PC-3 (cell line): ENCODE data around the gene ATP2B2. TPM values are rescaled to one million over a fixed set of nuclear protein-coding genes. Genes with fewer than 3 reads are reported as not detected.
A peak's percentile ranks its signal among the peaks of the same experiment; 100 is the strongest.

Experiments used
- ATAC-seq: fragments of 200-7000 bp; cut with Tn5 transposase; 2 replicates; pipeline ENCODE4 v1.9.1; 2020; ENCODE audit warnings: mild to moderate bottlenecking, moderate library complexity
- Bru-seq: library from RNA; stranded (reverse); fragments of 400-500 nt; gene quantifications from one replicate; lab custom pipeline; 2021; lab: Mats Ljungman, UMichigan
- BruChase-seq, 2 experiments: library from RNA; stranded (reverse); fragments of 400-500 nt; gene quantifications; one replicate each; lab custom pipeline; 2021; lab: Mats Ljungman, UMichigan
- BruUV-seq: library from RNA; stranded (reverse); fragments of 400-500 nt; replicated peaks from 2 replicates; lab custom pipeline; 2021; lab: Mats Ljungman, UMichigan
- CTCF ChIA-PET: fragments of 300-600 bp; sonication (Branson Sonifier 250); formaldehyde crosslinking; loops from one replicate; lab custom pipeline; 2022; ENCODE audit warnings: antibody characterized with exemption; lab: Charles Lee
- POLR2A ChIA-PET: fragments of 300-600 bp; sonication (Branson Sonifier 250); formaldehyde crosslinking; loops from one replicate; lab custom pipeline; 2022; ENCODE audit warnings: antibody characterized with exemption; ENCODE audit not compliant: unreplicated experiment; lab: Charles Lee
- DNase-seq: peaks from one replicate; pipeline ENCODE4 v3.0.0-alpha.2; 2015
- H2AFZ ChIP-seq: fragments of 300-600 bp; sonication (generic); 2 replicates; pipeline ENCODE4 v1.6.0; 2016; ENCODE audit warnings: antibody characterized with exemption, low read length
- H3F3A ChIP-seq: fragments of 300-600 bp; sonication (generic); one replicate; pipeline ENCODE4 v1.6.0; 2017; ENCODE audit warnings: antibody characterized with exemption, low read length, control low read depth, mild to moderate bottlenecking; ENCODE audit not compliant: unreplicated experiment
- H3K27ac ChIP-seq: fragments of 300-600 bp; sonication (generic); 2 replicates; pipeline ENCODE4 v1.5.1; 2016; ENCODE audit warnings: mild to moderate bottlenecking, low read length
- H3K27me3 ChIP-seq: fragments of 300-600 bp; sonication (generic); 2 replicates; pipeline ENCODE4 v1.6.1; 2016; ENCODE audit warnings: low read length, mixed read lengths
- H3K36me3 ChIP-seq: fragments of 300-600 bp; sonication (generic); 2 replicates; pipeline ENCODE4 v1.6.1; 2016; ENCODE audit warnings: low read depth, mixed run types, low read length, mixed read lengths
- H3K4me1 ChIP-seq: fragments of 300-600 bp; sonication (generic); 2 replicates; pipeline ENCODE4 v1.5.1; 2016; ENCODE audit warnings: low read length; ENCODE audit not compliant: insufficient read depth
- H3K4me2 ChIP-seq: fragments of 300-600 bp; sonication (generic); 2 replicates; pipeline ENCODE4 v1.6.0; 2016; ENCODE audit warnings: low read length
- H3K4me3 ChIP-seq: fragments of 300-600 bp; sonication (generic); 2 replicates; pipeline ENCODE4 v1.5.1; 2016; ENCODE audit warnings: mild to moderate bottlenecking, low read length, mixed read lengths
- H3K79me2 ChIP-seq: fragments of 300-600 bp; sonication (generic); 2 replicates; pipeline ENCODE4 v1.6.1; 2017; ENCODE audit warnings: low read length, mixed read lengths
- H3K9ac ChIP-seq: fragments of 300-600 bp; sonication (generic); 2 replicates; pipeline ENCODE4 v1.6.0; 2016; ENCODE audit warnings: mild to moderate bottlenecking, low read length
- H3K9me2 ChIP-seq: fragments of 300-600 bp; sonication (generic); replicated peaks from 2 replicates; pipeline ENCODE4 v1.6.1; 2016; ENCODE audit warnings: mixed run types, low read length, mixed read lengths
- H3K9me3 ChIP-seq: fragments of 300-600 bp; sonication (generic); 2 replicates; pipeline ENCODE4 v1.6.1; 2016; ENCODE audit warnings: low read length, mixed read lengths
- H4K20me1 ChIP-seq: fragments of 300-600 bp; sonication (generic); 2 replicates; pipeline ENCODE4 v1.6.1; 2016; ENCODE audit warnings: low read length, mixed read lengths
- CTCF ChIP-seq: fragments of 300-600 bp; sonication (generic); conservative IDR thresholded peaks from 2 replicates; pipeline ENCODE4 v1.5.1; 2017; ENCODE audit warnings: antibody characterized with exemption, low read depth, mild to moderate bottlenecking, low read length
- EZH2 ChIP-seq: fragments of 300-600 bp; sonication (generic); IDR thresholded peaks from one replicate; pipeline ENCODE4 v1.6.1; 2017; ENCODE audit warnings: antibody characterized with exemption, mild to moderate bottlenecking, low read length; ENCODE audit not compliant: unreplicated experiment
- EZH2phosphoT487 ChIP-seq: fragments of 300-600 bp; sonication (generic); IDR thresholded peaks from 2 replicates; pipeline ENCODE4 v1.6.1; 2018; ENCODE audit warnings: mild to moderate bottlenecking, antibody characterized with exemption, low read length, borderline replicate concordance
- intact Hi-C: fragments of 100-400 bp; cut with micrococcal nuclease; formaldehyde crosslinking; loops from 2 replicates; pipeline ENCODE4 v1.9.0; 2023
- long read RNA-seq: library from polyadenylated mRNA; unstranded; transcript quantifications from one replicate; pipeline ENCODE4 v2.0.0, GENCODE V29; 2021; ENCODE audit not compliant: unreplicated experiment
- total RNA-seq: library from RNA; depleted of rRNA; stranded (reverse); fragments of >200 nt; gene quantifications from 2 replicates; pipeline ENCODE4 v1.2.3, GENCODE V29; 2014; rRNA removed

ATP2B2 gene
- total RNA-seq (not detected in 2 replicates), Bru-seq, nascent RNA (percentile 1 among the genes with signal in this experiment), BruChase-seq, experiment 1, labeled RNA remaining after a 6-hour chase (percentile 3 among the genes with signal in this experiment), BruChase-seq, experiment 2, labeled RNA remaining after a 2-hour chase (percentile 1 among the genes with signal in this experiment)
- long read RNA-seq, result 0 reads

DNA sequence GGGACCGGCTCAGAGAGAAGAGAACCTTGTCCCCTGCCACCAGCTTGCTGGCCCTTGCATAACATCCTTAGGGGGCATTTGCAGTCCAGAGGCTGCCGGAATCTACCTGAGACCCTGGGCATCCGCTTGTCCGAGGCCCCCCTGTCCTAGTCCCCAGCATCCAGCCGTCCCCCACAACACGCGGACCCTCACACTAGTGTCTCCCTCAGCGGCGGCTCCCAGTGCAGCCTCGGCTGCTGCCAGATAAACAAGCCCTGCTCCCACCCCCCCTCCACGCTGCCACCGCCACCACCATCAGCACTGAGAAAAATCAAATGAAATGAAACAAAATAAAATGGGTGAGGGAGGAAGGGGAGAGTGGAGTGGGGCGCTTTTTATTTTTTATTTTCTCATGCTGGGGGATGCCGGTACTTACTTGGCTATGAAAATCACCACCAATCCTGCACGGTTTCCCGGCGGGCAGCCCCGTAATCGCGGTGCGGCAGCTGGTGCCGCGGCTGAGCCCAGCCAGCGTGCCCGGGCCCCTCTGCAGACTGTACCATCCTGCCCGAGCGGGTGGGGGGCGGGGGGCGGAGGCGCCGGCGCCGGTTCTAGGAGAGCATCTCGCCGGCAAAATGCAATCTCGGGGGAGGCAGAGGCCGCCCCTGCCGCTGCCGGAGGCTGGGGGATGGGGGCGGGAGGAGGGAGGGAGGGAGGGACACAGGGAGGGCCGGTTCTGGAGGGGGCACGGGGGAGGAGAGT is at the start of gene ATP2B2:
Gene ATP2B2 (minus strand): TSS at position 537 of the 741 bp plus-strand sequence. CDS start 56,043 bp downstream, outside the sequence.
- 0 out of 2 replicates have a peak within 1 kb of the TSS, but pooled peaks have one; percentile 55 for H2AFZ ChIP-seq

DNA sequence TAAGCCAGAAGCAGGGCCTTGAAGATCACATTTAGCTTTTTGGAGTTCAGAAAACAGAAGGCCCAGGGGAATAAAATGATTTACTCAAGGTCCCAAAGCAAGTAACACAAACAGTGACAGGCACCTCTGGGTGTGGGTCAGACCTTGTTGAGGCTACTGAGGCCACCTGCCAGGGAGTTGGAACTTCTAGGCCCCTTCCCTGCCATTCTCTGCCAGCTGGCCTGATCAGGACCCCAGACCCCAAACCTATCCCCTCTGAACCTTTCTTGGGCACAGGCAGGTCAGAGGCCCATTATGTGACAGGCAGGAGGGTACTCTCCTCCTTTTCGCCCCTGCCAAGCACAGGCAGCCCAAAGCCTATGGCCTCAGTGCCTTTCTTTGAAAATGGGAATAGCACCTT is 49.4 kb upstream of the ATP2B2 start:
- CTCF ChIA-PET, result no interaction called here
- no peak overlapping the region for H3K9ac ChIP-seq
- no peaks in the 10 kb centered on the region for H3K36me3 ChIP-seq
- no peaks in the 10 kb centered on the region for H3K9me3 ChIP-seq
- TF ChIP-seq EZH2phosphoT487, result no peak
- no peak for TF ChIP-seq EZH2
- TF ChIP-seq CTCF, result no peak
- ATAC-seq (no peak), DNase-seq (no peak)
- peaks cover 14% of the 10 kb centered on the region for H3K4me1 ChIP-seq
- H3F3A ChIP-seq, result no peaks in the 10 kb centered on the region
- H2AFZ ChIP-seq, result no peak overlapping the region
- H4K20me1 ChIP-seq, result no peaks in the 10 kb centered on the region
- no peaks in the 10 kb centered on the region for H3K9me2 ChIP-seq
- no TSS peak for BruUV-seq
- H3K27ac ChIP-seq, result no peak overlapping the region
- intact Hi-C loops, result no loop called here
- peaks cover 11% of the 10 kb centered on the region for H3K27me3 ChIP-seq
- POLR2A ChIA-PET, result no interaction called here
- H3K4me2 ChIP-seq, result no peak overlapping the region
- no peak overlapping the region for H3K4me3 ChIP-seq
- H3K79me2 ChIP-seq, result no peaks in the 10 kb centered on the region

More for the DNA sequence above, at the start of gene ATP2B2:
- H3K9me3 ChIP-seq, result no peaks in the 10 kb centered on the region
- no peaks in the 10 kb centered on the region for H3F3A ChIP-seq
- no peaks in the 10 kb centered on the region for H3K36me3 ChIP-seq
- peak; percentile 42 for ATAC-seq
- no peaks in the 10 kb centered on the region for H3K79me2 ChIP-seq
- H3K27ac ChIP-seq, result no peak within 1 kb of the TSS
- H3K4me3 ChIP-seq, result peak within 1 kb of the TSS; percentile 52
- H3K27me3 ChIP-seq, result peaks cover 34% of the 10 kb centered on the region
- DNase-seq, result no peak
- peak; percentile 86 for TF ChIP-seq EZH2
- no peak for TF ChIP-seq CTCF
- 0 out of 2 replicates have a peak, but pooled peaks have one; percentile 27 for TF ChIP-seq EZH2phosphoT487
- intact Hi-C loops, result no loop called here
- no peak within 1 kb of the TSS for H3K9ac ChIP-seq
- BruUV-seq, result no TSS peak
- no peaks in the 10 kb centered on the region for H3K4me1 ChIP-seq
- POLR2A ChIA-PET, result no interaction called here
- peak within 1 kb of the TSS; percentile 71 for H3K4me2 ChIP-seq
- H4K20me1 ChIP-seq, result no peaks in the 10 kb centered on the region
- H3K9me2 ChIP-seq, result no peaks in the 10 kb centered on the region
- CTCF ChIA-PET, result no interaction called here
